NT2/D1 (cell line): ENCODE data around the gene DIS3L2.

ENCODE experiments used
- YY1 ChIP-seq: IDR thresholded peaks from 2 replicates; pipeline ENCODE4 v1.6.1; 2011; ENCODE audit not compliant: insufficient read length, insufficient read depth
- ZNF274 ChIP-seq: IDR thresholded peaks from 2 replicates; pipeline ENCODE4 v1.6.1; 2011; ENCODE audit warnings: mild to moderate bottlenecking, low read depth, low read length

GRCh38 chr2:231942180-231942579 is 19.3 kb upstream of the DIS3L2 start:
- no peak for TF ChIP-seq YY1
- no peak for TF ChIP-seq ZNF274
